ENCODE data around the gene STK38.

Gene STK38

DNA sequence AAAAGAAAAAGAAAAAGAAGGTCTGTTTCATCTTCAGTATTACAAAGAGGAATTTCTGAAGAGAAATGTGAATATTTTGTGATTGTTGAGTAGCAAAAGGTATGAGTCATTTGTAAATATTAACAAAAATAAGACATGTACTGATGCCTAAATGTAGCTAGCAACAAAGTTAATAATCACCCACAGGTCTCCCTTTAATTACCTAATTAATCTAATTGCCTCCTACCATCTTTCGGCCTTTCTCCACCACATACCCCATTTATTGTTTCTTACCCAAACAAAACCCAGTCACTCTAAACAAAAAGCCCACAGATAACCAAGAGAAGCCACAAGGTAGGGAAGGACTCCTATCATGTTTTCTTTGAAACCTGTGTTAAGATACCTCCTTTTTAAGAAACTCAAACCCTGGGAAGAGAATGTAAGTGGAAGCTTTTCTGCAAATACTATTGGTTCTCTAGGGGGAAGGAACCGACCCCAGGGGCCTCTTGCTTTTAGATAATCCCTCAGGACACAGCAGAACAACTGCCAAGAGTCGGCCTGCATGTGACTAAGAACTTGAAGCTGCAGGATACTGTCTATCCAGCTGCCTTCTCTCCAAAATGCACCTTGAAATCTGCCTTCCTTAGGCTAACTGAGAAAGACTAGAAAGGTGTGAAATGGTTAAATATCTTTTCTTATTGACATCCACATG is 16.1 kb upstream of the STK38 start:
- DNase-seq = no peak

DNA sequence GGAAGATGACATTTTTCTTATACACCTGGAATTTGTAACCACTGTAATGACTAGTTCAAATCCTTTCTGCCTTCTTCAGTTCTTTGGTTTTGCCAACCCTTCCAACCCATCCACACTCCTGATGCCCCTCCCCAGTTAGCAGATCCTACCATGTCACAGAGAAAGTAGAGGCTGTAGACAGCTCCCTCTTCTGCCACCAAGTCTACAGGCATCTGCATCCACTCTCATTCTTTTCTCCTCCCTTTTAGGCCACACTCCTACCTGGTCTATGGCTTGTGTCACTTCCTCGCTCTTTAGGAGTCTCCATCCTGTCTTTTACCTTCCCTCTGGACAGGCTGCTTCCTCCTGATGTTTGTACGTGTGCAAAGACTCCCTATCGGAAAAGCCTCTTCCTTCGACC is 13.5 kb upstream of the STK38 start:
- DNase-seq = no peak

DNA sequence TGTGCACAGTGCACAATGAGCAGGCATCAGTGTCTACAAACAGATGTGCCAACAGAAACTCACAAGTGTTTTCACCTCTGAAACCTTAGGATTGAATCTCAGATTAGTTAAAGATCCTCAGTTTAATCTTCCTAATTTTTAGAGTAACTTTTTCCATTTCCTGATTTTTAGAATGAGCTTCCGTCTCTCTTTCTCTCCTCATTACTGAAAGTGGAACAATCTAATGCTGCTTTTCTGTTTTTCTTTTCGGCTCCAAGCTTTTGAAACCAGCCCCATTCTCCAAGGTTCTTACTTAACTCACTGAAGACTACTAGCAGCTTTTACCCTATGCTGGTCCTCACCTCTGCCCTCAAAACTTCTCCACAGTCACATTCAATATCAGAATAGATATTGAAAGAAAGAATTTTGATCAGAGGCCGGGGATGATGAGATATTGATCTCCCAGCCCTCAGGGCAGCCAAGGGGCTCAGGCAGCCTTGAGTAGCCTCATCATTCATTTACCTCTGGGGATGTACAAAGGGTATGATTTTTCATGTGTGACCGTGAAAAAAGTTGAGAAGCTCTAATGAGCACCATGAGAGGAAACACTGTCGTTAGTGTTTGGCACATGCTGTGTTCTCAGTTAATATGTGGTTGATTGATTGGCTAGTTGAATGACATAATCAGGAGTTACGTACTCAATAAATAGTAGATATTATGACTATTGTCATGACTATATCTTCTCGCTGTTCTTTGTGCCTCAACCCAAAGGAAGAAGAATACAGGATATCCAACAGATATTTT is 11.9 kb upstream of the STK38 start:
- no peak for DNase-seq

GRCh38 chr6:36556281-36556680 is 9.0 kb upstream of the STK38 start:
- no peak for DNase-seq

DNA sequence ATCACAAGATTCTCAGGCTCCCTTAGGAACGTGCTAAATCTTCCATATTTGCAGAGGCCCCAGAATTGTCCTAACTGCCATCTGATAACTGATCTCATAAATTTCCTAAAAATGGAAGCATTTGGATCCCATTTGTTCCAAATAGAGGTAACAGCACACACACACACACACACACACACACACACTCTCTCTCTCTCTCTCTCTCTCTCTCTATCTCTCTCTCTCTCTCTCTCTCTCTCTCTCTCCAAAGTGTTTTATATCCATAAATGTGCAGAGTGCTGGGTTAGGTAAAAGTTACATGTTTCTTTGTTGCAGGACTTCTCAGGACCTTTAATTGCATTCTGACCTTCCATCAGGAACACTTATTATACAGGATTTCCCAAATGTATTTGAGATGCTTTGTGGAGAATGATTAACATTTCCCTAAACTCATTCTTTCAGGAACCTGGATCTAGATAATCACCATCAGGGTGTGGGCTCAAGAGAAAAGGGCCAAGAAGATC is 8.5 kb upstream of the STK38 start:
- no peak for DNase-seq

- no peak for DNase-seq
Measured at GRCh38 chr6:36550473-36551000, 3.3 kb upstream of the STK38 start.

DNA sequence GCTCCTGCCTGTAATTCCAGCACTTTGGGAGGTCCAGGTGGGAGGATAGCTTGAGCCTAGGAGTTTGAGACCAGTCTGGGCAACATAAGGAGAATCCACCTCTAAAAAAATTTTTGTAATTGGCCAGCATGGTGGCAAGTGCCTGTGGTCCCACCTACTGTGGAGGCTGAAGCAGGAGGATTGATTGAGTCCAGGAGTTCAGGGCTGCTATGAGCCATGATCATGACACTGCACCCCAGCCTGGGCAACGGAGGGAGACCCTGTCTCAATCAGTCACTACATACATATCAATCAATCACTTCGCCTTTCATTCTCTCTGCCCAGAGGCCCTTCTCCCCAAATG is 1.1 kb upstream of the STK38 start:
- DNase-seq = no peak

GRCh38 chr6:36547646-36548400 is 544 bp upstream of the STK38 start:
- DNase-seq = no peak

DNA sequence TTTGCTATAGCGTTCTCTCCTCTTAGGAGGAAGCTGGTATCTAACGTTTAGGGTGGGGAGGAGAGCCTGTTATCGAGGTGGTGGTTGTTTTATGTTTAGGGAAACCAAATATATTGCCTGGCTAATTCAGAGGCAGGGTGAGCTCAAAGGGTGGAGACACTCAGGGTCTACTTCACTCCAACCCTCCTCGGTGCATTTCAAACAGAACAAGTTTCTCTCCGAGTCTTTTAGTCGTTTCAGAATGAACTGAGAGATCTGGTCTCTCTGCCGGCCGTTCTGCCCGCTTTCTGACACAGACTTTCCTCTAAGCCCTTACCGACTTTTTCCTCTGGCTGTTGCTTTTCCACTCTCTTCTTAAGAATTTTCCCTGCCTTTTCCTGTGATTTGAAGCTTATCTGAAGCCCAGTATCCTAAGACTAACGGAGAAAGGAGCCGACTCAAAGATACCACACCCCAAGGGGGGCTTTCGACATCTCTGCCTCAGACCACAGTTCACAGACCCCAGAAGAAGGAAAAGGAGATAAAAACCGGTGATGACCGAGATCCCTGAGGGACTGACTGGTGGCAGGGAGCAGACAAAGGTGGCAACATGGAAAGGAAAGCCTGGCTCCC is 865 bp downstream of the STK38 start:
- DNase-seq = no peak

GRCh38 chr6:36545767-36546307 is 1.4 kb downstream of the STK38 start:
- peak; percentile 12 for DNase-seq

DNA sequence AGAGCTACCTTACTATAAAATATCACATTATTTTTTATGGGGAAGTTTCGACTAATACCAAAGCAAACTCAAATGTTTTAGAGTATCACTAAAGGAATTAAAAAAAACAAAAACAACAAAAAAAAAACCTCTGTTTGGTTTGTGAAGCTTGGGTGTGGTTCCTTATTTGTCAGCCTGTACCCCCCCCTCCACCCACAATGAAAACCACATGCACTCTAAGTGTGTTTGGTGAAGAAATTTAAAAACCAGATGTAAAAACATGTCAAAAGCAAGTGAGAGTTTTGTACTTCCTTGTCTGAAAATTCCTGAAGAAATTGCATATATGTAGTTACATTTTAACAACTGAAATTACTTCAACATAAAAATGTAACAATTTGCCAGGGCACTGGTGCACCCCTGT is 3.1 kb downstream of the STK38 start:
- DNase-seq = no peak

- no peak for DNase-seq
Measured at GRCh38 chr6:36542041-36542440, 5.2 kb downstream of the STK38 start.

DNA sequence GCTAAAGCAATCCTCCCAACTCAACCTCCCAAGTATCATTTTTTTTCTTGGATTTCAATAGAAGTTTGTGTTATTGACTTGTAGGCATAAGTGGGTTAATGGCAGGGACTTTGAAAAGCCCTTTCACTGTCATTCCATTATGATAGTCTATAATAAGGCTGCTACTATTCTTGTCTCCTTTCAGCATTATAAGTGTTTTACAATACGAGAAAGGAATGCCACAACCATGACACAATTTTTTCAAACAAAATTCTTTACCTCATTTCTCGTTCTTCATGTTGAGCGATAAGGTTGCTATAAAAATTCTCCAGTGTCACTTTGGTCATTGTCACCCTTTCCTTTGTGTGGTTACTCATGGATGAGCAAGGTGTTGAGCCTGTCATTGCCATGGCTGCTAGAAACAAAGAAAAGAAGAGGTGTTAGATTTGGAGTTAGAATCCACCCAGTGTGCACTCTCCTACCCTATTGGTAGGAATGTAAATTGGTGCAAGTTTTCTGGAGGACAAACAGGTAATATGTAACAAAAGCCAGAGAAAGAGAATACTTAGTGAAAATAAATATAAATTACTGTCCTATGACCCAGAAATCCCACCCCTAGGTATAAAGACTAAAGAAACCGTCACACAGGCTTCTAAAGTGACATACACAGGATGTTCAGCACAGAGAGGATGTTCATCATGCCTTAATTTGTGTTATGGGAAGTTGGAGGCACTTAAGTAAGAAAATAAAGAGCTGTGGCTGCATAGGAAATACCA is 7.3 kb downstream of the STK38 start:
- no peak for DNase-seq

- no peak for DNase-seq
Measured at GRCh38 chr6:36536873-36537547, 10.3 kb downstream of the STK38 start.

DNA sequence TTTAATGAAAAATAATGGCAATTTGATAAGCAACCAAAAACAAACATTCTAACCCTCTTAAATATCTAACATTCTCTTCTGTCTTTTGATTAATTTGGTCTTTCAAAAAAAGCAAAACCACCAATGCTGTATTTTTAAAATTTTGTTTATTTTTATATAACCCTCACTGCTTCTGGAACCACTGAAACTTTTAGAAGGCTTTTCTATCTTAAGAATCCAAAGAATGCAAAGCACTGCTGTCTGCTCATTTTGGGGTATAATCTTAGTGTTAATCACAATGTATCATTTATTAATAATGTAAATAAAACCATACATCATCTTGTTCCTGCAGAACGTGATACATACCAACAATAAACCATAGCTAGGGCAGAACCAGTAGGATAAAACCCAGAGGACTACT is 14.0 kb downstream of the STK38 start:
- DNase-seq = no peak

GRCh38 chr6:36526066-36526465 is 21.2 kb downstream of the STK38 start:
- no peak for DNase-seq

DNA sequence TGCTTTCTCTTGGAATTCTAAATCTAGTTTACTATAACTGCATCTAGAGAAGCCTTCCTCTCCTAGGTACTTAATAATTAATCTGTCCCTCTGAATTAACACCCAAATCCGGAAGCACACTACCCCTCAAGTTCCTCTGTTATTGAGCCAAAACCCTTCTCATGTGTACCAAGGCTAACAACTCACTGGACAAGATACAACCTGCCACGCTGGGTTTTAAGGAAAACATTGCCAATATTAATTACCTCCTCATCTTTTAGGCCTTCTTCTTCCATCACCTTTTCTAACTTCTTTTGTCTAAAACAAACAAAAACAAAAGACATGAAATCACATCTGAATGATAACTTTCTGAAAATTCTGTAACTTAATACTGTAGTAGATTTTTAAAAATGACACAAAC is 21.9 kb downstream of the STK38 start:
- DNase-seq = no peak

DNA sequence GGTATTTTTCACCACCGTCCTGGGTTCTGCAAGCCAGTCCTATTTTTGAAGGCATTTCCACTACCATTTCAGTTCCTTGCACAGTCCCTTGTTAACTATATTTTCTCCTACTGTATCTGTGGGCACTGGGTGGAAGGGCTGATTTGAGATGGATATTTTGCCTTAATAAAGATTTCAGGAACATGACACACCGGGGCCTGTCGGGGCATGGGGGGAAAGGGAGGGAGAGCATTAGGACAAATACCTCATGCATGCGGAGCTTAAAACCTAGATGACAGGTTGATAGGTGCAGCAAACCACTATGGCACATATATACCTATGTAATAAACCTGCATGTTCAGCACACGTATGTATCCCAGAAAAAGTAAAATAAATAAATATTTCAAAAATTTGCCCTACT is 22.4 kb downstream of the STK38 start:
- DNase-seq = no peak

GRCh38 chr6:36523936-36524499 is 23.3 kb downstream of the STK38 start:
- no peak for DNase-seq

DNA sequence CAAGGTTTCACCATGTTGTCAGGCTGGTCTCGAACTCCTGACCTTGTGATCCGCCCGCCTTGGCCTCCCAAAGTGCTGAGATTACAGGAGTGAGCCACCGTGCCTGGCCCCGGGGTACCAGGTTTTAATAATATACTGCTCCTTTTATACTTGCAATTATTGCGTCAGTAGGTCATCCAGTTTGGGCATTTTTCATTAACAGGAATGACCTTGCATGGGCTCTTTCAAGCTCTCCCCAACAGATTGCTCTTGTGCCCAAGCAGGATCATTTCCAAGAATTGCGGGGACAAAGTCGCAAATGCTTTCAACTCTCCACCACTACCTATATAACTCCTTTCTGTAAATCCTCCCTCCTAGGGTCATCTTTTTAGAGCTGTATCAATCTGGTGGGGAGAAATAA is 23.8 kb downstream of the STK38 start:
- no peak for DNase-seq

DNA sequence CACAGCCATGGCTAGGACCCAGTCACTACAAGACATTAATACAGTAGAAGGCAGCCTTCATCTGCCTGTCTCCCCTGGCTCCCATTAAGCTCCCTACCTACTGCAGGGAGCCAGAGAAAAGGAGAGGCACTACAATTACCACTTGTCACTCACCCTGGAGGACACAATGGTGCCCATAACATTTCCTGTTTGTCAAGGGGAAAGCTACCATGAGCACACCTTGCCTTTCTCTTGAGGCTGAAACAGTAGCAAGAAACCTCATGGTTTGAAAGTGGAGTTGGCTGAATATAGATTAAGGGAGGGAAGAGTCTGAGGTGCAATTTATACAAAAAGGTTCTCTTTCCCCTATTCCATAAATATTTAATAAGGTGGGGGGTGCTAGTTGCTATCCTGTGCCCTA is 27.9 kb downstream of the STK38 start:
- no peak for DNase-seq
